HG02840 (cell line): ENCODE data around the gene ZNF491.
"Not testable (repeated sequence)": the region's sequence is repeated elsewhere in the genome, so short reads cannot be mapped to it uniquely, and the experiment has no call there.

Experiments used
- ATAC-seq: cut with Tn5 transposase; IDR thresholded peaks from one replicate; pipeline ENCODE4 v1.9.1; 2021; ENCODE audit warnings: mild to moderate bottlenecking, moderate library complexity, moderate number of reproducible peaks; ENCODE audit not compliant: unreplicated experiment, low FRiP score

Gene ZNF491

GRCh38 chr19:11798391-11799330 lies at the start of gene ZNF491:
Gene ZNF491 (plus strand): TSS chr19:11798523. CDS start chr19:11805954, 7,431 bp downstream.
- ATAC-seq = peak; percentile 80

- ATAC-seq = no peak
Observed at GRCh38 chr19:11749751-11750150, 48.6 kb upstream of the ZNF491 start.

- no peak for ATAC-seq
Observed at GRCh38 chr19:11752244-11752736, 46.0 kb upstream of the ZNF491 start.

GRCh38 chr19:11754663-11755062 lies 43.7 kb upstream of the ZNF491 start:
- no peak for ATAC-seq

DNA sequence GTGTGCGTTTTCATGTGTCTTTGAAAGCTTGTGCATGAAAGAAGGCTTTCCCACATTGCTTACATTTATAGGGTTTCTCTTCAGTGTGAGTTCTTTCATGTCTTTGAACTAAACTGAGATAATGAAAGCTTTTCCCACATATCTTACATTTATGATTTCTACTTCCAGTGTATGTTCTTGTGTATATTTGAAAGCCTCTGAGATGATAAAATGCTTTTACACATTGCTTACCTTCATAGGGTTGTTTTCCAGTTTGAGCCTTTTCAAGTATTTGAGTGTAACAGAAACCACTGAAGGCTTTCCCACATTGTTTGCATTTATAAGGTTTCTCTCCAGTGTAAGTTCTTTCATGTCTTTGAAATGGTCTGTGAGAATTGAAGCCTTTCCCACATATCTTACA lies 41.4 kb upstream of the ZNF491 start:
- no peak for ATAC-seq

GRCh38 chr19:11759805-11760204 lies 38.5 kb upstream of the ZNF491 start:
- ATAC-seq = no peak

DNA sequence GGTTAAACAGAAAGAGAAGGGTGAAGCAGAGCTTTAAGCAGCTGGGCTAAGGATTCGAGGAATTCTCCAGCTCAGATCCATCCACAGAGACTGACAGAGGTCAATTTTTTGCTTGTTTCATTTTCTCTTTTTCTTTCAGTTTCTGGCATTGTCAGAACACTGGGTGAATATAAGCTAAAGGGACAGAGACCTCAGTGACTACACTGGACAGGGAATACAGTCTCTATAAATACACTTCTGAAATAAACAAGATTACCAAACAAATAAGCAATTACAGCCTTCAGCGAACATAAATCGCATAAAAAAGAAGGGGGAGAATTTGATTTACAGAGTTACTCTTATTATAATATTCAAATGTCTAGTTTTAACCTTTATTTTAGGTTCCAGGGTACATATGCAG lies 35.2 kb upstream of the ZNF491 start:
- ATAC-seq = no peak

- ATAC-seq = no peak
Observed at GRCh38 chr19:11763611-11764010, 34.7 kb upstream of the ZNF491 start.

- peak; percentile 88 for ATAC-seq
Observed at GRCh38 chr19:11766597-11767591, 31.4 kb upstream of the ZNF491 start, which contains the start of gene ZNF441. Gene ZNF441 (plus strand): TSS chr19:11767000. CDS start chr19:11767194, 194 bp downstream.

GRCh38 chr19:11767633-11768133 lies 30.6 kb upstream of the ZNF491 start:
- peak; percentile 25 for ATAC-seq

DNA sequence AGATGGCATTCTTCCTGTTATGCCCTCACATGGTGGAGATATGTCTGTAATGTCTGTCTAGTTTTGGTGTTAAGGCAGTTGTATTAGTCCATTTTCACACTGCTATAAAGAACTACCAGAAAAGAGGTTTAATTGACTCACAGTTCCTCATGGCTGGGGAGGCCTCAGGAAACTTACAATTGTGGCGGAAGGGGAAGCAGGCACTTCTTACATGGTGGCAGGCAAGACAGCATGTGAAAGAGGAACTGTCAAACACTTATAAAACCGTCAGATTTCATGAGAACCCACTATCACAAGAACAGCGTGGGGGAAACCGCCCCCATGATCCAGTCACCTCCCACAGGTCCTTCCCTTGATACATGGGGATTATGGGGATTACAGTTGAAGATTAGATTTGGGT lies 28.3 kb upstream of the ZNF491 start:
- ATAC-seq = no peak

GRCh38 chr19:11771520-11771919 lies 26.8 kb upstream of the ZNF491 start:
- ATAC-seq = not testable (repeated sequence)

DNA sequence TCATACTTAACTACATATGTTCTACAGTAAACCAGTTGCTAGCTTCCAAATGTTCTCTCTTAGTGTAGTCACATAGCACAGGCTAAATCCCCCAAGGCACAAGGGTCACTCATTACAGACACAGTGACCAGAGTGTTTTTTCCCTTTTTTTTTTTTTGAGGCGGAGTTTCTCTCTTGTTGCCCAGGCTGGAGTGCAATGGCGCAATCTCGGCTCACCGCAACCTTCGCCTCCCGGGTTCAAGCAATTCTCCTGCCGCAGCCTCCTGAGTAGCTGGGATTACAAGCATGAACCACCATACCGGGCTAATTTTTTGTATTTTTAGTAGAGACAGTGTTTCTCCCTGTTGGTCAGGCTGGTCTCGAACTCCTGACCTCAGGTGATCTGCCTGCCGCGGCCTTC lies 21.7 kb upstream of the ZNF491 start:
- not testable (repeated sequence) for ATAC-seq

DNA sequence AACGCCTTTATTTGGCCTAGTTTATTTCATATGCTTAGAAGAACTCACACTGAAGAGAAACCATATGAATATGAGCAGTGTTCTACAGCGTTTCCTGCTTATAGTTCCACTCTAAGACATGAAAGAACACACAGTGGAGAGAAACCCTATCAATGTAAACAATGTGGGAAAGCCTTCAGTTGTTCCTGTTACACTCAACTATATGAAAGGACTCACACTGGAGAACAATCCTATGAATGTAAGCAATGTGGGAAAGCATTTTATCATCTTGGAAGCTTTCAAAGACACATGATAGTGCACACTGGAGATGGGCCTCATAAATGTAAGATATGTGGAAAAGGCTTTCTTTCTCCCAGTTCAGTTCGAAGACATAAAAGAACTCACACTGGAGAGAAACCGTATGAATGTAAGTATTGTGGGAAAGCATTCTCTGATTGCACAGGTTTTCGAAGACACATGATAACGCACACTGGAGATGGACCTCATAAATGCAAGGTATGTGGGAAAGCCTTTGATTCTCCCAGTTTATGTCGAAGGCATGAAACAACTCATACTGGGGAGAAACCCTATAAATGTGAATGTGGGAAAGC lies 17.8 kb upstream of the ZNF491 start:
- ATAC-seq = no peak

GRCh38 chr19:11781295-11782057 lies 16.8 kb upstream of the ZNF491 start:
- no peak for ATAC-seq

- ATAC-seq = no peak
Observed at GRCh38 chr19:11783767-11784166, 14.6 kb upstream of the ZNF491 start.

- ATAC-seq = no peak
Observed at GRCh38 chr19:11784356-11784755, 14.0 kb upstream of the ZNF491 start.

DNA sequence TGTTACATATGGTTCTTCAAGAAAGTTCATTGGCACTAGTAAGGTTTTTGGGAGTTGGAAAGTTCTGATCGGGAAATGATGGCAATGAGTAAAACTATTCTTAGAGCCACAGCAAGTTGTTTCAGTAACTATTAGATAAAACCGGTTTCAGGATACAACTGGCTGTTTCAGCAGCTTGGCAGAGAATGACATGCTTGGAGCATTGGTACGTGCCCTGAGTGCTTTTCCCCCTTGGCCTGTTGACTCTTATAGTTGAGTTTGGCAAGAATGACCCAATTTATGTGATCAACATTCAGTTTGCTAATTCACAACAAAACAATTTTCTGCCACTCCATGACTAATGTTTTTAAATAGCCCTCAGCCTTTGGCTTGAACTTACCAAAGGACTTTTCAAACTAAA lies 10.8 kb upstream of the ZNF491 start:
- ATAC-seq = no peak

- no peak for ATAC-seq
Observed at GRCh38 chr19:11792942-11793341, 5.4 kb upstream of the ZNF491 start.
